Ecto neural progenitor cell (in vitro differentiated cells): ENCODE measurements around the gene NPPA.
"Not testable (repeated sequence)": the region's sequence is repeated elsewhere in the genome, so short reads cannot be mapped to it uniquely, and the experiment has no call there.

ENCODE experiments used
- DNase-seq: peaks from one replicate; pipeline ENCODE4 v3.0.0-alpha.2; 2018; ENCODE audit warnings: low spot score

NPPA gene

GRCh38 chr1:11807133-11807532, 40.5 kb downstream of the NPPA start:
- no peak for DNase-seq

- no peak for DNase-seq
These were observed 41.2 kb downstream of the NPPA start for GRCh38 chr1:11806307-11806936.

GRCh38 chr1:11805422-11806306, 41.9 kb downstream of the NPPA start, which contains the start of the genes CLCN6 and MTHFR:
Gene CLCN6 (plus strand): TSS chr1:11806191. CDS start chr1:11806263, 72 bp downstream.
Gene MTHFR (minus strand): TSS chr1:11805964. CDS start chr1:11803116, 2,848 bp downstream.
- DNase-seq: peak; percentile 100

GRCh38 chr1:11804666-11805421, 42.7 kb downstream of the NPPA start:
- no peak for DNase-seq

GRCh38 chr1:11803924-11804665, 43.5 kb downstream of the NPPA start:
- not testable (repeated sequence) for DNase-seq

GRCh38 chr1:11802973-11803885, 44.4 kb downstream of the NPPA start:
- peak; percentile 91 for DNase-seq

GRCh38 chr1:11802616-11802972, 45.0 kb downstream of the NPPA start:
- DNase-seq: peak; percentile 58

- no peak for DNase-seq
These were observed 46.7 kb downstream of the NPPA start for GRCh38 chr1:11800756-11801433.

GRCh38 chr1:11800391-11800755, 47.2 kb downstream of the NPPA start:
- DNase-seq: no peak

GRCh38 chr1:11799896-11800295, 47.7 kb downstream of the NPPA start:
- no peak for DNase-seq

- no peak for DNase-seq
These were observed 48.5 kb downstream of the NPPA start for GRCh38 chr1:11799099-11799498.

GRCh38 chr1:11797525-11798216, 49.9 kb downstream of the NPPA start:
- DNase-seq: no peak

GRCh38 chr1:11796036-11796828, 51.4 kb downstream of the NPPA start:
- DNase-seq: no peak
